ENCODE results near the gene KLHL3.

Gene KLHL3

GRCh38 chr5:137606401-137606800 is 129.5 kb downstream of the KLHL3 start:
- no peak for DNase-seq

DNA sequence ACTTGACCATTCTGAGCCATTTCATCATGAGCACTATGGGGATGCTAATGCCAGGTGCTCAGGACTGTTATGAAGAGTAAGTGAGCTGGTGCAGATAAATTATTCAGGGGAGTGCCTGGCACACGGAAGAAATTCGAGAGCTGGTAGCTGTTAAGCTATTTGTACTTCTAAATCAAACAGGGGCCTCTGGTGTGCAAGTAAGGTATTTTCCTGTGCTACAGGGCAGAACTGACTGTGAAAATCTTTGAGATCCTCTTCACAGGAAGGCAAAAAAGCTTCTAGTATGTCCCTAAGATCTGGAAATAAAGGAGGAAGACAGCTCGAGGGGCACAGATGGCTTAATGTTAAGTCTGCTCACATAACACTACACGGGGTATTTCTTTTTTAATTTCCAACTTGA is 130.5 kb downstream of the KLHL3 start:
- DNase-seq: no peak

GRCh38 chr5:137604348-137605095 is 131.4 kb downstream of the KLHL3 start:
- DNase-seq: peak; percentile 73

DNA sequence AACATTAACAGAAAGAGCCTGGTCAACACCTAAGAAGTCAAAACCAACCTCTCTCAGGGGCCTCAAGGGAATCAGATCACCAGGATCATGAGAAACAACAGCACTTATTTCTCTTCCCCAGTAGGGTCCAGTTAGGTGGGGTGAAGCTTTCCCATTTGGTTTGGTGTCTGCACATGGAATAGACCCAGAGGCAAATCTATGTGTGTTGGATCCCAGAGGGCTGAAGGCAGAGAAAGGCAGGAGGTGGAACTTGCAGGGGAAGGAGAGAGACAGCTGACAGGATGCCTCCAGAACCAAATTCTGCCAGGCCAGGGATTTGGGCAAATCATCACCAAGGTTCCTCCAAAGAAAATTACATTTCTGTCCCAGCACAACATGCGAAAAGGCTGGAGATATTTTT is 132.0 kb downstream of the KLHL3 start:
- no peak for DNase-seq

DNA sequence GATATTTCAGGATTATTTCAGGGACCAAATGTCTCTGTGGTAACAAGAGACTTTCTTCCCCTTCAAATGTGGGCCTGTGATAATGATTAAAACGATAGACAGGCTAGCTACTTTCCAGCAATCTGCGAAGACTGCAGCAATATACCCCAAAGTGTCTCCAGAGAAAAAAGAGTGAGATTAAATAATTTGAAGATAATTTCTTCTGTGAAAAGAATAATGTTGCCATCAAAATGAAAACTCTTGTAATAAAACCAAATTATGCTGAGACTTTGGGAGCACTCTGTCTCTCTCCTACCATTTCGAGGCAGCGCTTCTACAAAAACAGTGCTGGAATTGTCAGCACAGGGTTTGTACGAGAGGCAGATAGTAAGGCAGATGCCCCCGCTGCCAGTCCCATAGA is 132.5 kb downstream of the KLHL3 start:
- DNase-seq: no peak

GRCh38 chr5:137602721-137603273 is 133.1 kb downstream of the KLHL3 start:
- no peak for DNase-seq

DNA sequence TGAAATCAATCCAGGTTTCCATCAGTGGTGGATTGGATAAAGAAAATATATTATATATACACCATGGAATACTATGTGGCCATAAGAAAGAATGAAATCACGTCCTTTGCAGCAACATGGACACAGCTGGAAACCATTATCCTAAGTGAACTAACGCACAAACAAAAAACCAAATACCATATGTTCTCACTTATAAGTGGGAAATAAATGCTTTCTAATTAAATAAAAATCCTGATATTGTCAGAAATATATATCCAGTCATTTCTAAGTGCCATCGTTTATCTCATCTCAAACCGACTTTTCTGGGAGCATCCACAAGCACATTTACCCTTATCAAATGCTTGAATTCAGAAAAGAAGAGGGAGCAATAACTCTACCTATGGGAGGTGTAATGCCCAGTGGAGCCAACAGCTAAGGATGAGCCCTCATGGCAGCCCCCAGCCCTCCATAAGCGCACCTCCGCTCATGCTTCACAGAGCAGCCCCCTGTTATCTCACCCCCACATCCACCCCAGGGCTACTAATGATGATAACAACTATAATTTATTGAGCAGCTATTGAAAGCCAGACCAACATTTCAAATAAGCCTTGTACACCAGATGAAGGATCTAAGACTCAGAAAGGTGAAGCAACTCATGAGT is 135.0 kb downstream of the KLHL3 start:
- no peak for DNase-seq

- DNase-seq: no peak
These were observed 136.4 kb downstream of the KLHL3 start for GRCh38 chr5:137599457-137599856.

DNA sequence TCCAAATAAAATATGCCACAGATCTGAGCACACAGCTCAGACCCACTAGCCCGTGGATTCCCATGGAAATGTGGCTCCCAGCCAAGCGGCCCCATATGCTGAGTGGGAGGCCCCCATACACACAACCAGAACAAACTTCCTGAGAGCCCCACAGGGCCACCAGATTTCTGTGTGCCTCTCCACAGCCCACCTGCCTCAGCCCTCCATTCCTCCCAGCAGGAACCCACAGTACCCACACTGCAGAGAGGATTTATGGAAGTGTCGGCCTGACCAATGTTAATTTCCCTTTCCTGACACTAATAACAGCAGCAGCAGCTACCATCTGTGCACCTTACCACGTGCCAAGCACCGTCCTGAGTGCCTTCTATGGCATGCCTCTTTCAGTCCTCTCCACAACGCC is 137.5 kb downstream of the KLHL3 start:
- DNase-seq: no peak

DNA sequence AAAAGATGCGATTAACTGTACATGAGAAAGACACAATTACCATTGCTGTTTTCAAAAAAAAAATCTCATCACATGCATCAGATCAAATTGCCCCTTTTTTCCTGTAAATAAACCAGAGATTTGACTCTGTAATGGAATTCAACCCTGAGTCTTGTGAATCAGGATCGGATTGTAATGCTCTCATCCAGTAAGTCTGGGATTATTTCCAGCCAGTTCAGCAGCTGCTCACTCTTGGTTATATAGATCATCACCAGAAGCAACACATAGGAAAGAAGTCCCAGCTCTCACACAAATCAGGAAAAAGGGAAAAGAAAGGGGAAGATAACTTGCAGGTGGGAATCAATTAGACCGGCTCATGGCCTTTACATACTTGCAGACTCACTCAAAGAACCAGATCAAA is 138.9 kb downstream of the KLHL3 start:
- peak; percentile 51 for DNase-seq

DNA sequence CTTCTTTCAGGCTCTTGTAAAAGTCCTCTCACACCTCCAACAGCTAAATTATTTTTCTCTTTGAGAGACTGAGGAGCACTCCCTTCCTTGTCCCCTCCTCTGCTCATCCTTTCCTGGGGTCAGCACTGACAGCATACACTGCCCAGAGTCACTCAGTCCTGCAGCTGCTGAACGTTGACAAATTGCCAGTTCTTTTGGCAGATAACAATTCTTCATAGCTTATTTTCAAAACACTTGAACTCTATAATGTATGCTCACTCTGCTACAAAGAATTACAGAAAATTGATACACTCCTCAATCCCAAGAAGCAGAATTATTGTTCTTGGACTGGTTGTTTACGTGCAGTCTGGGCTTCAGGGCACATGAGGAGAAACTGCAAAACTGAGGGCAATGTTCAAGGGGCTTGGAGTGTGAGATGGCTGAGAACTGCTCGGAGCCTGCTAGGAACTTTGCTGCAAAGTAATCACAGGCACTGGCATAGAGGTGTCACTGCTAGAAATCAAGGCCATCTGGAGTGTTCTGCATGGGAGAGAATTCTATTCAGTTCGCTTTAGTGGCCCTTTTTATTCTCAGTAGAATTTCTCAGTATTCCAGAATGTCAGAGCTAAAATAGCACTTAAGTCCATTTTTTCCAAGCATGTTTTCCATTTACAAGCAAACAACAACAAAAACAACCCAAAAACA is 140.4 kb downstream of the KLHL3 start:
- no peak for DNase-seq

GRCh38 chr5:137594717-137595116 is 141.2 kb downstream of the KLHL3 start:
- DNase-seq: no peak

DNA sequence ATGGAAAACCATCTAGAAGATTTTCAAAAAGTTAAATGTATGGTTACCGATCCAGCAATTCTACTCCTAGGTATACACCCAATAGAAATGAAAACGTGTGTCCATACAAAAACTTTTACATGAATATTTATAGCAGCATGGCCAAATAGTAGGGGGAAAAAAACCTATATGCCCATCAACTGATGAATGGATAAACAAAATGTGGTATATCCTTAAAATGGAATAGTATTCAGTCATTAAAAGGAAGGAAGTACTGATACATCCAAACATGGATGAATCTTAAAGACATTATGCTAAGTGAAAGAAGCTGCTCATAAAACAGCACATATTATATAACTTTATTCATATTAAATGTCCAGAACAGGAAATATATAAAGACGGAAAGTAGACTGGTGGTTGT is 143.6 kb downstream of the KLHL3 start:
- no peak for DNase-seq

DNA sequence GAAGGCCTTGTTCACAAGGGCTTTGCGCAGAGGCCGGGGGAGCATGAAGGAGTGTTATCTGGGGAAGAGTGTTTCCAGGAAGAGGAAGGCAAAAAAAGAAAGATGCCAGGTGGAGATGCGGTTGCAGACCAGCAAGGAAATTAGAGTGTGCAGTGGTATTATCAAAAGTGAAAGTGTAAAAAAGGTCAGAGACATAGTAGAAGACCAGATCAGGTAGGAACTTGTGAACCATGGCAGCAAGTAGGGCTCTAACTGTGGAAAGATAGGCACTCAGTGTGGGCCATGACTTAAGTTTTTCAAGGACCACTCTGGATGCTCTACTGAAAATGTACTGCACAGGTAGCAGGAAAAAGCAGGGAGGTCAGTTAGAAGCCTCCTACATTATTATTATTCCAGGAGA is 146.7 kb downstream of the KLHL3 start:
- no peak for DNase-seq

DNA sequence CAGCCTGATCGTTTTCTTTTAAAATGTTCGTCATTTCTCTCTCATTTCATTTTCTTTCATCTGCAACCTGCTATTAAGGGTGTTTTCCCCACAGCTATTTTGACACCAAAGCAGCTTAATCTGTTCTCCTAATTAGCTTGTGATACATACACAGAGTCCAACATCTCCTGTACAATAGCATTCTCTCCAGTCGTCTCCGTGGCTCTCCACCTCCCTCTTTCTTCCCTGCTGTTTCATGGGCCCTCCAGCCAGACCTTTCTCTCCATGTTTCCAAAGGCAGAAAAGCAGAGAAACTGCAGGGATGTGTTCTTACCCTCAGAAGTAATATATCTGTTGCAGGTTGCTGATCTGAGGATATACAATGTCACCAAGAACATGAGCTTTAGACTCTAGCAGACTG is 148.0 kb downstream of the KLHL3 start:
- DNase-seq: peak; percentile 5

- DNase-seq: peak; percentile 3
These were observed 151.6 kb downstream of the KLHL3 start for GRCh38 chr5:137584262-137584661.

DNA sequence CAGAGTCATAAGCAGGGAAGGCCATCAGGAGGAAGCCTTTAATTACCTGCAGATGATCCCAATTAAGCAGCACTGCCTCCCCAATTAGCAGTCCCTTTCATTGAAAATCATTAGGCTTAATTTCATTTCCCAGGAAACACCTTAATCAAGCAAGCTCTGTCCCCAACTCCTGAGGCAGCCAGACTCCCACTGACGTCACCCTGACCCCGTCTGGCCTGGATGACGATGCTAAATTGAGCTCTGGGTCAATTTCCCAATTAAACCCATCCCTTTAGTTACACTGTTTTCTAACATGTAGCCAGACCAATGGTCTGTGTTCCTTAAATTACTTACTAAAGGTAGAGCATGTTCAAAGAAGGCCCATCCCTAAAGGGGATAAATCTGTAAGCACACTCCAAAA is 152.8 kb downstream of the KLHL3 start:
- DNase-seq: peak; percentile 46

- DNase-seq: no peak
These were observed 153.7 kb downstream of the KLHL3 start for GRCh38 chr5:137582218-137582617.

- DNase-seq: no peak
These were observed 154.1 kb downstream of the KLHL3 start for GRCh38 chr5:137581776-137582175.

- DNase-seq: peak; percentile 36
These were observed 155.9 kb downstream of the KLHL3 start for GRCh38 chr5:137580030-137580429.

DNA sequence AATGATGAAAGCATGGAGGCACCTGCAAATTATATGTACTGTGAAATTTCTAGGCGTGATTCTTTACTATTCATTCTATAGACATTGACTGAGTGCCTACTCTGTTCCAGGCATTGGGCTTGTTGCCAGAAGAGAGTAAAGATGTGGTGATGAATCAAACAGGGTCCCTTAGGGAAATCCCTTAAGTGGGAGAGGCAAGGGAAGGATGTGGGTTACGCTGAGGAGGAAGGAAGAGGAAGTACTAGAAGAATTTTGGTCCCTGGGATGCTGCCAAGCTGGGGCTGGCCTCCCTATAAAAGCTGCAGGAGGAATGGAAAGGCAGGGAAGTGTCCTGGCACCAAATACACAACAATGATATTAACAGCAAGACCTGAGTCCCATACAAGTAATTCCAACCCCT is 160.0 kb downstream of the KLHL3 start:
- peak; percentile 5 for DNase-seq

DNA sequence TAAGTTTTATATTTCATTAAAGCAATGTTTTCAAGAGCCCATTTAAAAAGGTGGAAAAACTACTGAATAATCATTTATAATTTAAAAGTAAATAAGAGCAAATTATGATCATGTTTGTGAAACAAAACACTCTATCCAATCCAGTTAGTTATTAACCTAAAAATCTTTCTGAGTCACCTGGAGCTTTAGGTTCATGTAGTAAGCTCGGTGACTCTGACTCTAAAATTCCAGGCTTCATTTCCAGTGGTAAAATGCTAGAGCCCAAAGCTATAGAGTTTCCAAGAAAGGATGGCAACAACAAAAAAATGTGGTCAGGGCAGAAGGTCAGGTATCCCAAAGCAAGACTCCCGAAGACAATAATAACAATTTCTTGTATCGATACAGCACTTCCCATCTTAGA is 160.7 kb downstream of the KLHL3 start:
- DNase-seq: no peak

DNA sequence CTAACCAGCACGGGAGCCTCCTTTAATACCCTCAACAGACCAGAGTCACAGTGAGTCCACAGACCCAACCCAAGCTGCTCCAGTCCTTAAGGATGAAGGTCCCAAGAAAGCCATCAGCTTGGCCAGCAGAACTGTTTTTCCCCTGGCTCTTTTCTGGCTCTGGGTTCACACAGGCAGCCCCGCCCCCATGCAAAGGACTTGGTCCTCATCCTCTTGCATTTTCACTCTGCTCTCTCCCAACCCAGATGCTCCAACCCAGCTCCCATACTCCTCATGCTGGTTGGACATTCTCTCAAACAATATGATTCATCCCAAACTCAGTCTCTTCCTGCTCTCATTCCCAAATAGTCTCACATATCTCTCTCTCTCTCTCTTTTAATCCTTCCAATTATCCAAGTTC is 162.5 kb downstream of the KLHL3 start:
- no peak for DNase-seq
